Endothelial cell of umbilical vein (primary cell): ENCODE data around the gene IKZF1. TPM values are rescaled to one million over a fixed set of nuclear protein-coding genes. Genes with fewer than 3 reads are reported as not detected.

ENCODE experiments used
- BruUV-seq: library from RNA; stranded (reverse); fragments of 400-500 nt; replicated peaks from 2 replicates; lab custom pipeline; 2021; lab: Mats Ljungman, UMichigan
- CTCF ChIA-PET: fragments of 300-600, 350-600 bp; sonication (Branson Sonifier 250); formaldehyde crosslinking; loops from one replicate; lab custom pipeline; 2021; ENCODE audit warnings: antibody characterized with exemption, inconsistent platforms; lab: Charles Lee
- POLR2A ChIA-PET: fragments of 300-600, 350-600 bp; sonication (Branson Sonifier 250); formaldehyde crosslinking; loops from one replicate; lab custom pipeline; 2021; ENCODE audit warnings: antibody characterized with exemption, inconsistent platforms; lab: Charles Lee
- DNase-seq: peaks from one replicate; pipeline ENCODE4 v3.0.0-alpha.2; 2011; ENCODE audit warnings: low read depth, low spot score
- FAIRE-seq: peaks from 2 replicates; lab custom pipeline; 2011; peaks lifted over from hg19 to GRCh38; lab: Jason Lieb, UNC
- H2AFZ ChIP-seq: 2 replicates; pipeline ENCODE4 v1.6.0; 2012; ENCODE audit warnings: low read depth, low read length, control low read depth, inconsistent platforms
- H3K27ac ChIP-seq: 2 replicates; pipeline ENCODE4 v1.5.1; 2011; ENCODE audit warnings: low read depth, mild to moderate bottlenecking, control low read depth, low read length, moderate library complexity; ENCODE audit not compliant: insufficient read depth
- H3K27me3 ChIP-seq, 2 experiments: 2 replicates each; pipeline versions ENCODE4 v1.6.0 to v1.6.1; 2011; ENCODE audit warnings: low read length in 2 of 2, mixed read lengths in 1 of 2; ENCODE audit not compliant: control insufficient read depth in 2 of 2, insufficient read depth in 2 of 2
- H3K36me3 ChIP-seq, 2 experiments: 2 replicates in 1 of 2; 3 replicates in 1 of 2; pipeline ENCODE4 v1.5.1; 2011; ENCODE audit warnings: low read length in 2 of 2, mild to moderate bottlenecking in 1 of 2, moderate library complexity in 1 of 2; ENCODE audit not compliant: control insufficient read depth in 2 of 2, insufficient read depth in 2 of 2; ENCODE audit errors: extremely low read depth in 1 of 2
- H3K4me1 ChIP-seq: 3 replicates; pipeline ENCODE4 v1.5.1; 2011; ENCODE audit warnings: mild to moderate bottlenecking, low read length; ENCODE audit not compliant: control insufficient read depth, insufficient read depth; ENCODE audit errors: extremely low read depth
- H3K4me2 ChIP-seq: 2 replicates; pipeline ENCODE4 v1.6.1; 2011; ENCODE audit warnings: low read length, control low read depth, mixed read lengths; ENCODE audit not compliant: insufficient read depth
- H3K4me3 ChIP-seq, 3 experiments: fragments of 200-600 bp in 1 of 3; sonication (generic), shearing (Covaris generic) in 1 of 3; replicated peaks in 1 of 3; 2 replicates each; pipeline ENCODE4 v1.5.1; 2011 to 2016; ENCODE audit warnings: control low read depth in 3 of 3, low read length in 3 of 3, mild to moderate bottlenecking in 2 of 3, inconsistent platforms in 1 of 3, low read depth in 1 of 3, moderate library complexity in 1 of 3; ENCODE audit not compliant: insufficient read depth in 1 of 3
- H3K79me2 ChIP-seq: 2 replicates; pipeline ENCODE4 v1.6.0; 2012; ENCODE audit warnings: low read length, inconsistent platforms; ENCODE audit not compliant: control insufficient read depth, insufficient read depth
- H3K9ac ChIP-seq: replicated peaks from 2 replicates; pipeline ENCODE3; 2011; ENCODE audit warnings: low read length, control low read depth; ENCODE audit not compliant: insufficient read depth; ENCODE audit errors: extremely low read depth
- H3K9me1 ChIP-seq: replicated peaks from 3 replicates; pipeline ENCODE4 v1.6.0; 2011; ENCODE audit warnings: mild to moderate bottlenecking, low read length; ENCODE audit not compliant: control insufficient read depth, insufficient read depth; ENCODE audit errors: extremely low read depth
- H3K9me3 ChIP-seq: replicated peaks from 2 replicates; pipeline ENCODE4 v1.5.1; 2012; ENCODE audit warnings: low read length, inconsistent platforms; ENCODE audit not compliant: control insufficient read depth, insufficient read depth
- H4K20me1 ChIP-seq: replicated peaks from 2 replicates; pipeline ENCODE3; 2011; ENCODE audit warnings: mild to moderate bottlenecking, low read length; ENCODE audit not compliant: control insufficient read depth, insufficient read depth; ENCODE audit errors: extremely low read depth
- EZH2 ChIP-seq: IDR thresholded peaks from 2 replicates; pipeline ENCODE4 v1.6.1; 2012; ENCODE audit warnings: borderline replicate concordance, low read depth, mild to moderate bottlenecking, moderate library complexity, low read length, inconsistent platforms; ENCODE audit not compliant: severe bottlenecking
- FOS ChIP-seq: IDR thresholded peaks from 2 replicates; pipeline ENCODE4 v1.6.1; 2011; ENCODE audit warnings: mild to moderate bottlenecking, low read length, moderate library complexity, borderline replicate concordance; ENCODE audit not compliant: insufficient read depth
- GATA2 ChIP-seq: IDR thresholded peaks from 2 replicates; pipeline ENCODE4 v1.7.0; 2011; ENCODE audit warnings: low read depth, mild to moderate bottlenecking, moderate library complexity, mixed read lengths, low read length; ENCODE audit not compliant: insufficient read length, insufficient read depth
- JUN ChIP-seq: IDR thresholded peaks from 2 replicates; pipeline ENCODE4 v1.6.1; 2011; ENCODE audit warnings: borderline replicate concordance, low read depth; ENCODE audit not compliant: insufficient read length, insufficient read depth
- MYC ChIP-seq: IDR thresholded peaks from one replicate; pipeline ENCODE4 v1.6.1; 2011; ENCODE audit warnings: mild to moderate bottlenecking, low read depth, low read length
- POLR2A ChIP-seq: IDR thresholded peaks from 2 replicates; pipeline ENCODE4 v1.6.1; 2012; ENCODE audit warnings: low read depth, mild to moderate bottlenecking, control low read depth, low read length
- POLR2AphosphoS5 ChIP-seq: IDR thresholded peaks from 2 replicates; pipeline ENCODE4 v1.6.1; 2012; ENCODE audit warnings: low read depth, mild to moderate bottlenecking, control low read depth, low read length, moderate library complexity; ENCODE audit not compliant: insufficient read depth
- dilution Hi-C: fragments of 300-500 bp; cut with MboI; formaldehyde crosslinking; loops from one replicate; pipeline ENCODE4 v1.15.0; 2019; ENCODE audit warnings: low sequenced_read_pairs; ENCODE audit not compliant: extremely low pct_ligation_motif_present
- intact Hi-C: fragments of 100-400 bp; cut with micrococcal nuclease; formaldehyde crosslinking; loops from one replicate; pipeline ENCODE4 v1.10.0; 2022
- polyA plus RNA-seq, 4 experiments: library from polyadenylated mRNA; depleted of rRNA in 3 of 4; stranded (reverse) in 3 of 4; unstranded in 1 of 4; fragments of >200 nt; gene quantifications; 2 replicates each; pipeline versions ENCODE4 v1.2.1 to v1.2.3, GENCODE V29; 2011 to 2012; ENCODE audit warnings: missing spikeins in 1 of 4
- total RNA-seq: library from RNA; stranded (reverse); gene quantifications from 2 replicates; pipeline ENCODE4 v1.2.3, GENCODE V29; 2021
- TF ChIP-seq, protein P1 (sequence below): IDR thresholded peaks from 2 replicates; pipeline ENCODE4 v1.6.1; 2011; ENCODE audit not compliant: insufficient read depth, insufficient read length
- TF ChIP-seq, protein P2 (sequence below), 2 donors: IDR thresholded peaks; 1 replicate in 1 of 2; 2 replicates in 1 of 2; pipeline ENCODE4 v1.5.1; 2011; ENCODE audit warnings: low read length in 2 of 2, mild to moderate bottlenecking in 2 of 2, moderate library complexity in 2 of 2, control low read depth in 1 of 2, inconsistent platforms in 1 of 2, low read depth in 1 of 2; ENCODE audit not compliant: insufficient read depth in 1 of 2; ENCODE audit errors: extremely low read depth in 1 of 2

The IKZF1 gene
- total and polyA plus RNA-seq, 2 donors (not counting 3 experiments of a cell fraction or from before 2014, with no cell fraction given): 0.01 to 0.20 TPM

- H3K9me1 ChIP-seq: no peaks in the 10 kb centered on the region
- no peaks in the 10 kb centered on the region for H3K79me2 ChIP-seq
- H3K4me3 ChIP-seq: no peak overlapping the region
- H3K36me3 ChIP-seq: no peaks in the 10 kb centered on the region
- CTCF ChIA-PET: no interaction called here
- no TSS peak for BruUV-seq
- H3K9me3 ChIP-seq: no peaks in the 10 kb centered on the region
- intact Hi-C loops: loop anchor here (10.0 kb wide), 1 partner anchor 62 kb away; no protein-coding TSS in a partner anchor
- no peaks in the 10 kb centered on the region for H3K4me1 ChIP-seq
- no peak for TF ChIP-seq FOS
- TF ChIP-seq, protein P1, sequence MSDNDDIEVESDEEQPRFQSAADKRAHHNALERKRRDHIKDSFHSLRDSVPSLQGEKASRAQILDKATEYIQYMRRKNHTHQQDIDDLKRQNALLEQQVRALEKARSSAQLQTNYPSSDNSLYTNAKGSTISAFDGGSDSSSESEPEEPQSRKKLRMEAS: no peak
- no peak for TF ChIP-seq EZH2
- no peak for TF ChIP-seq MYC
- TF ChIP-seq JUN: no peak
- no peak for TF ChIP-seq POLR2A
- TF ChIP-seq GATA2: no peak
- TF ChIP-seq, protein P2, sequence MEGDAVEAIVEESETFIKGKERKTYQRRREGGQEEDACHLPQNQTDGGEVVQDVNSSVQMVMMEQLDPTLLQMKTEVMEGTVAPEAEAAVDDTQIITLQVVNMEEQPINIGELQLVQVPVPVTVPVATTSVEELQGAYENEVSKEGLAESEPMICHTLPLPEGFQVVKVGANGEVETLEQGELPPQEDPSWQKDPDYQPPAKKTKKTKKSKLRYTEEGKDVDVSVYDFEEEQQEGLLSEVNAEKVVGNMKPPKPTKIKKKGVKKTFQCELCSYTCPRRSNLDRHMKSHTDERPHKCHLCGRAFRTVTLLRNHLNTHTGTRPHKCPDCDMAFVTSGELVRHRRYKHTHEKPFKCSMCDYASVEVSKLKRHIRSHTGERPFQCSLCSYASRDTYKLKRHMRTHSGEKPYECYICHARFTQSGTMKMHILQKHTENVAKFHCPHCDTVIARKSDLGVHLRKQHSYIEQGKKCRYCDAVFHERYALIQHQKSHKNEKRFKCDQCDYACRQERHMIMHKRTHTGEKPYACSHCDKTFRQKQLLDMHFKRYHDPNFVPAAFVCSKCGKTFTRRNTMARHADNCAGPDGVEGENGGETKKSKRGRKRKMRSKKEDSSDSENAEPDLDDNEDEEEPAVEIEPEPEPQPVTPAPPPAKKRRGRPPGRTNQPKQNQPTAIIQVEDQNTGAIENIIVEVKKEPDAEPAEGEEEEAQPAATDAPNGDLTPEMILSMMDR (IDR thresholded peaks at IDR 0.05; ENCODE audit: extremely low read depth in 1 of 2, insufficient read depth in 1 of 2, low read depth in 1 of 2, low read length in 2 of 2): no peak
- no peak for TF ChIP-seq POLR2AphosphoS5
- H3K27ac ChIP-seq: no peak overlapping the region
- dilution Hi-C loops: no loop called here
- H2AFZ ChIP-seq: no peak overlapping the region
- no peaks in the 10 kb centered on the region for H4K20me1 ChIP-seq
- no peak for DNase-seq
- H3K27me3 ChIP-seq: peaks cover 34 to 52% of the 10 kb centered on the region in 2 experiments
- POLR2A ChIA-PET: no interaction called here
- no peak for FAIRE-seq
- H3K9ac ChIP-seq: no peak overlapping the region
- H3K4me2 ChIP-seq: no peak overlapping the region
Observed at GRCh38 chr7:50302486-50303334, 1.8 kb upstream of the IKZF1 start.
